Frontal cortex (tissue), 4 donors: ENCODE measurements around the gene CLECL1. TPM values are rescaled to one million over a fixed set of nuclear protein-coding genes. Genes with fewer than 3 reads are reported as not detected.
"Not testable (repeated sequence)": the region's sequence is repeated elsewhere in the genome, so short reads cannot be mapped to it uniquely, and the experiment has no call there.

Experiments used
- DNase-seq, 2 donors: peaks; one replicate each; pipeline ENCODE4 v3.0.0; 2012; ENCODE audit warnings: low spot score in 2 of 2
- FAIRE-seq: peaks from 2 replicates; lab custom pipeline; 2012; peaks lifted over from hg19 to GRCh38; lab: Jason Lieb, UNC
- total RNA-seq: library from RNA; depleted of rRNA; stranded (reverse); fragments of >200 nt; gene quantifications from one replicate; pipeline ENCODE4 v1.2.3, GENCODE V29; 2014
- donor health status: control.
- donor health status: control.
- donor health status: control.

The CLECL1 gene
- total RNA-seq, 1 donor from 2014 or later: not detected

DNA sequence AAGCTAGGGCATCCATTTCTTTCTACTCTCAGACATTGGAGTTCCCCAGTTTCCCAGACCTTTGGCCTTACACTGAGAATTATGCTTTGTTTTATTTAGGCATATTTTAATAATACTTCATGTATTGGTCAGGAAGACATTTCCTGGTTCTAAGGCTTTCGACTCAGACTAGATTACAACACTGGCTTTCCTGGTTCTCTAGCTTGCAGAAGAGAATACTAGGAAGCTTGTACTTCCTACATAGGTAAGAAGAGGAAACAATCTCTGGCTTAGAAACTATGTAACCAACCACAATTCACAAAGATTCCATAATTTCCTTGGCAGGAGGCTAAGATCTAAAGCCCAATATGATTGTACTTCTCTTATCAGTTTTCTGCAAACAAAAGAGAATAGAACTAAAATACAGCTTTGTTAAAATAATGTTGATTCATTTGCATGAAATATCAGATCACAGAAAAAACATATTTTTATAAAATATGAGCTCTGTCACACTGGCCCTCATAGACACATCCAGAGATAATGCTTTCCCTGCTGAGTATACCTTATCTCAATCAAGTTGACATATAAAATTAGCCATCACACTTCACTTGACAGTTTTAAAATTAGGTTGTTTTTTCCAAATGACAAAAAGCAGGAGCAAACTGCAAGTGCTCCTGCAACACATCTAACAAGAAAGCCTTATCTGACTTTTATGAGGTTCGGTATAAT lies 32.8 kb downstream of the CLECL1 start:
- FAIRE-seq (no peak), DNase-seq (no peak)

DNA sequence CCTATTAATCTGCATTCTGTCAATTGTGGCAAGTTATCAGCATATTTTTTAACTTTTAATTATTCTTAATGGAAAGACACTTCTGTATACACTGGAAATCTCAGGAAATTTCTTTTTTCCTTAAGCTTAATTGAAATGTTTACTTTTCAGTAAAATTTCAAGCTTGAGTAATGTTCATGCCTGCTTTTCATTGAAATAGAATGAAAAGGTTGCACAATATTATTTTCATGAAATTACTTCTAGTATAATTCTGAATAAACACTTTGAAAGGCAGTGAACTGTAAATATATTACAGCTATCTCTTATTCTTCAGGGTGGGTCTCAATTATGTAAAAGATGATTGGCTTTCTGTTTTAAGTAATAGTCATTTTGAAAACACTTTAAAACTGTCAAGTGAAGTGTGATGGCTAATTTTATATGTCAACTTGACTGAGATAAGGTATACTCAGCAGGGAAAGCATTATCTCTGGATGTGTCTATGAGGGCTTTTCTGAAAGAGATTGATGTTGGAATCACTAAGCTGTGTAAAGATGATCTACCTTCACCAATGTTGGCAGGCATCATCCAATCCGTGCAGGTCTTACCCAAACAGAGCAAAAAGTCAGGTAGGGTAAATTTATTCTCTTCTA lies 33.5 kb downstream of the CLECL1 start:
- no peak for FAIRE-seq
- no peak for DNase-seq

DNA sequence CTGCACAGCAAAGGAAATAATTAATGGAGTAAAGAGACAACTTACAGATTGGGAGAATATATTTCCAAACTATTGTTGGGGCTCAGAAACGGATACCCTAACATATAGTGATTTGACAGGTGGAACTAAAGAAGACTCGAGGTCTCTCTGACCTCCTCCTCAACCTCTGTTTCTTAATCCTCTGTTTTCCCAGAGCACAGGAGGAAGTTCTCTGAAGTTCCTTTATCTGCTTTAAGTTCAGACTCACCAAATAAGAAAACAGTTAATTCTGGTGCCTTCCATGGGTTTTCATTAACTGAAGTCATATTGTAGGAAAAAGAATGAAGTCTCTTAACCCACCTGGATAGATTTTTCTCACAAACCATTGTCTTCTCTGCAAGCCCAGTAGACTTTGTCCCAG lies 34.2 kb downstream of the CLECL1 start:
- DNase-seq (no peak), FAIRE-seq (no peak)

DNA sequence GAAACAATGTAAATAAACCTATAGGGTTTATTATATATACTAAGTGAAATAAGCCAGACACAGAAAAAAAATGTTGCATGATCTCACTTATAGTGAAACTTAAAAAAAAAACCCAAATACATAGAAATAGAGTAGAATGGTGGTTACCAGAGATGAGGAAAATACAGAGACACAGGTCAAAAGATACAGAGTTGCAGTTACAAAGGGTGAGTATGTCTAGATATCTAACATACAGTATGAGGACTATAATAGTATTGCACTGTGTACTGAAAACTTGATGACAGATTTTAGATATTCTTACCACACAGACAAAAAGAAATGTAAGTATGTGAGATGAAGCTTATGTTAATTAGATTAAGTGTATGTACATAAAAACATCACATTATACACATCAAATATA lies 35.3 kb downstream of the CLECL1 start:
- DNase-seq: no peak
- FAIRE-seq: no peak

DNA sequence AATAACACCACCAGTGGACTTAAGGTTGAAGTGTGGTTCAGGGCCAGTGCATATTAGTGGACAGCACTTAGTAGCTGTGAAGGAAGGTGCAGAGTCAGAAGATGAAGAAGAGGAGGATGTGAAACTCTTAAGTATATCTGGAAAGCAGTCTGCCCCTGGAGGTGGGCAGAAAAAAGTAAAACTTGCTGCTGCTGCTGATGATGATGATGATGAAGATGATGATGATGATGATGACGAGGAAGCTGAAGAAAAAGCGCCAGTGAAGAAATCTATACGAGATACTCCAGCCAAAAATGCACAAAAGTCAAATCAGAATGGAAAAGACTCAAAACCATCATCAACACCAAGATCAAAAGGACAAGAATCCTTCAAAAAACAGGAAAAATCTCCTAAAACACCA lies 37.2 kb downstream of the CLECL1 start:
- not testable (repeated sequence) for DNase-seq, FAIRE-seq

DNA sequence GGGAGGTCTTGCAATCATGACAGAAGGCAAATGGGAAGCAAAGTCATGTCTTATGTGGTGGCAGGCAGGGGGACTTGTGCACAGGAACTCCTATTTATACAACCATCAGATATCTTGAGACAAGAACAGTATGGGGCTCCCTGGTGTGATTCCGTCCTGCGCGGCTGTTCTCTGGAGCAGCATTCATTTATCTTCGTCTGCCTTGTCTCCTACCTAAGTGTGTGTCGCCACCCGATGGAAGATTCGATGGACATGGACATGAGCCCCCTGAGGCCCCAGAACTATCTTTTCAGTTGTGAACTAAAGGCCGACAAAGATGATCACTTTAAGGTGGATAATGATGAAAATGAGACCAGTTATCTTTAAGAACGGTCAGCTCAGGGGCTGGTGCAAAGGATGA lies 37.7 kb downstream of the CLECL1 start:
- not testable (repeated sequence) for DNase-seq, FAIRE-seq

DNA sequence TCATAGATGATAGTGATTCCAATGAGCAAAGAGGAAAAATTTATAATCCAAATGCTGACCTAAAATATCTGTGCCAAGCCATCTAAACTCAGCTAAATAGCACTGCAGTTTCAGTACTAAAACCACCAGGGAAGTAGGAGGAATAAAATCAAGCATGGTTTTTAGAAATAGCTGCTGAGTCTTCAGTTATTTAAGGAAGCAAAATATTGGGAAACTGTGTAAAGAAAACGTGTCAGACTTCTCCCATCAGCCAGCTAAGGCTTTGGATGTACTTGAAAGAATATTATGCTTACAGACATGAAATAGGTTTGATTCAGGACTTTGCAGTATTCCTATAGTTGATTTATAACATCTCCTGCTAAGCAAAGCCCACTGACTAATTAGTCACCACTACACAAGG lies 38.7 kb downstream of the CLECL1 start:
- DNase-seq (no peak), FAIRE-seq (no peak)

DNA sequence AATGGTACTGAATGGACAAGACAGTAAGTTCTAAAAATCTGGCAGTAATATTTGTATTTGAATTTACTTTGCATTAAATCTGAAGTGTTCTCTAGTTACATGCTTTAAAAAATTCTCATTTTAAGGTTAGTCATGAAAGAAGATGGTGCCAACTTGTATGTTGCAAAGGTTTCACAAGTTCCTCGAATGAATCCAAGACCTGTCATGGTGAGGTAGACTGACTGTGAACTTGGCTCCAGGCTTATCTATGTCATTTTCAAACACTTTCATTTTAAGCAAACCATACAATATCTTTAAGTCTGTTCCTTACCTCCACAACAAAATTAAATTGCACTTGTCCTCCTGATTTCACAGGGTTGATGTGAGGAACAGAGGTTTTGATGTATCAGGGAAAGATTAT lies 40.0 kb downstream of the CLECL1 start:
- FAIRE-seq: no peak
- no peak for DNase-seq

DNA sequence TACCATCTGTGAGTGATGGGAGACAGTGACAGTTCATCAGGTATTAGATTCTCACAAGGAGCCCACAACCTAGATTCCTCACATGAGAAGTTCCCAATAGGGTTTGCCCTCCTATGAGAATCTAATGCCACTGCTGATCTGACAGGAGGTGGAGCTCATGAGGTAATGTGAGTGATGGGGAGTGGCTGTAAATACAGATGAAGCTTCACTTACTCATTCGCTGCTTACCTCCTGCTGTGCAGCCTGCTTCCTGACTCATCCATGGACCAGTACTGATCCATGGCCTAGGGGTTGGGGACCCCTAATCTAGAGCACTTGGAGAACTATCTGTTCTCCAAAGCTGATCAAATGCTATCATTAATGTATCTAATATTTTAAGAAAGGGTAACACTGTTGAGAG lies 45.7 kb downstream of the CLECL1 start:
- no peak for DNase-seq
- no peak for FAIRE-seq

DNA sequence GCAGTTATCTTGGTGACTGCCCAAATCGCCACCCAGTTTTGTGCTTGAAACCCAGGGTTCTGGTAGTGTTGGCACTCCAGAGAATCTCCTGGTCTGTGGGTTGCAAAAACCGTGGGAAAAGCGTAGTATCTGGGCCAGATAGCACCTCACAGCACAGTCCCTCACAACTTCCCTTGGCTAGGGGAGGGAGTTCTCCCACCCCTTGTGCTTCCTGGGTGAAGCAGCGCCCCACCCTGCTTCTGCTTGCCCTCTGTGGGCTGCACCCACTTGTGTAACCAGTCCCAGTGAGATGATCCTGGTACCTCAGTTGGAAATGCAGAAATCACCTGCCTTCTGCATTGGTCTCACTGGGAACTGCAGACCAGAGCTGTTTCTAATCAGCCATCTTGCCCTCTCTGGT lies 47.0 kb downstream of the CLECL1 start:
- DNase-seq: no peak
- FAIRE-seq: no peak

DNA sequence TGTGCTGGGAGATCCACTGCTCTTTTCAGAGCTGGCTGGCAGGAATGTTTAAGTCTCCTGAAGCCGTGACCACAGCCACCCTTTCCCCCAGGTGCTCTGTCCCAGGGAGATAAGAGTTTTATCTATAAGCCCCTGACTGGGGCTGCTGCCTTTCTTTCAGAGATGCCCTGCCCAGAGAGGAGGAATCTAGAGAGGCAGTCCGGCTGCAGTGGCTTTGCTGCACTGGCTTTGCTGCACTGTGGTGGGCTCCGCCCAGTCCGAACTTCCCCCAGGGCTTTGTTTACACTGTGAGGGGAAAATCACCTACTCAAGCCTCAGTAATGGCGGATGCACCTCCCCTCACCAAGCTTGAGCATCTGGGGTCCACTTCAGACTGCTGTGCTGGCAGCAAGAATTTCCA lies 47.5 kb downstream of the CLECL1 start:
- not testable (repeated sequence) for DNase-seq, FAIRE-seq

DNA sequence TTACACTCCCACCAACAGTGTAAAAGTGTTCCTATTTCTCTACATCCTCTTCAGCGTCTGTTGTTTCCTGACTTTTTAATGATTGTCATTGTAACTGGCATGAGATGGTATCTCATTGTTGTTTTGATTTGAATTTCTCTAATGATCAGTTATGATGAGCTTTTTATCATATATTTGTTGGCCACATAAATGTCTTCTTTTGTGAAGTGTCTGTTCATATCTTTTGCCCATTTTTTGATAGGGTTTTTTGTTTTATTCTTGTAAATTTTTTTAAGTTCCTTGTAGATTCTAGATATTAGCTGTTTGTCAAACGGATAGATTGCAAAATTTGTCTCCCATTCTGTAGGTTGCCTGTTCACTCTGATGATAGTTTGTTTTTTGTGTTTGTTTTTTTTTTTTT lies 49.9 kb downstream of the CLECL1 start:
- FAIRE-seq: peak; percentile 52
- DNase-seq: not testable (repeated sequence)

DNA sequence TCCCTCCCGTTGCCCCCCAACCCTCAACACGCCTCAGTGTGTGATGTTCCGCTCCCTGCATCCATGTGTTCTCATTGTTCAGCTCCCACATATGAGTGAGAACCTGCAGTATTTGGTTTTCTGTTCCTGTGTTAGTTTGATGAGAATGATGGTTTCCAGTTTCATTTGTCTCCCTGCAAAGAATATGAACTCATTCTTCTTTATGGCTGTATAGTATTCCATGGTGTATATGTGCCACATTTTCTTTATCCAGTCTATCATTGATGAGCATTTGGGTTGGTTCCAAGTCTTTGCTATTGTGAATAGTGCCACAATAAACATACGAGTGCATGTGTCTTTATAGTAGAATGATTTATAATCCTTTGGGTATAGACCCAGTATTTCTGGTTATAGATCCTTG lies 50.4 kb downstream of the CLECL1 start:
- not testable (repeated sequence) for DNase-seq, FAIRE-seq

DNA sequence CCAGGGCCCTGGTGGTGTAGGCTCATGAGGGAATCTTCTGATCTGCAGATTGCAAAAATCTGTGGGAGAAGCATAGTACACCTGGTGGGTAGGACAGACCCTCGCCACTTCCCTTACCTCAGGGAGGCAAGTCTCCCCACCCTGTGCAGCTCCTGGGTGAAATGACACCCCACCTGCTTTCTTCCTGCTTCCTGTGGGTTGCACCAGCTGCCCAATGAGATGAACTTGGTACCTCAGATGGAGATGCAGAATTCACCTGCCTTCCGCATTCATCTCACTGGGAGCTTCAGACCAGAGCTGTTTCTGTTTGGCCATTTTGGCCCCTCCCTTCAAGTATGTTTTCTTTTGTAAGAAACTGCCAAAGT lies 58.7 kb downstream of the CLECL1 start:
- DNase-seq (no peak), FAIRE-seq (no peak)

DNA sequence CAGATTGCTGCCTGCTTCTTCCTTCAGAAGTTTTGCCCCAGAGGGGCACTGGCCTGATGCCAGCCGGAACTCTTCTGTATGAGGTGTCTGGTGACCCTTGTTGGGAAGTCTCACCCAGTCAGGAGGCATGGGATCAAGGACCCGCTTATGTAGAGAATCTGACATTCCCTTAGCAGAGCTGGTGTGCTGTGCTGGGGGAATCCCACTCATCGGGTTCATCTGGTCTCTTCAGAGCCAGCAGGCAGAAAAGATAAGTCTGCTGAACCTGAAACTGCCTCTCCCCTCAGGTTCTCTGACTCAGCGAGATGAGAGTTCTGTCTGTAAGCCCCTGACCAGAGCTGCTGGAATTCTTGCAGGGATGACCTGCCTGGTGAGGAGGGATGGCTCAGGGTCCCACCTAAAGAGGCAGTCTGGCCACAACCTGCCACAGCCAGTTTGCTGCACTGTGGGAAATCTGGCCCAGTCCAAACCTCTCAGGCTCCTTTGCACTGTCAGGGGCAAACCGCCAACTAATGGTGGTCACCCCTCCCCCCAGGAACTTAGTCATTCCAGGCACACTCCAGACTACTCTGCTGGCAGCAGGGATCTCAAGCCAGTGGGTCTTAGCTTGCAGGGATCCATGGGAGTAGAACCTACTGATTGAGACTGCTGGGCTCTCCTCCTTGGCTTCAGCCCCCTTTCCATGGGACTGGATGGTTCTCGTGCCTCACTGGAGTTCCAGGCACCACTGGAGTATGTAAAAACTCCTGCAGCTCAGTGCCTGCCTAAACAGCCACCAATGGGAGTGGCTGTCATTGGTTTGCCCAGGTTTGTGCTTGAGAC lies 59.3 kb downstream of the CLECL1 start:
- DNase-seq (no peak), FAIRE-seq (no peak)

Other genes starting within 250 kb of the CLECL1 start
- gene KLRB1, start 125.2 kb downstream of the CLECL1 start, total RNA-seq: not detected
- 15.5 TPM for gene CLEC2D, start 63.4 kb downstream of the CLECL1 start, total RNA-seq
- gene CD69, start 27.8 kb upstream of the CLECL1 start, total RNA-seq: not detected
- not detected for gene KLRF1, start 94.4 kb upstream of the CLECL1 start, total RNA-seq
- 1.6 TPM for gene CLEC2B, start 136.3 kb upstream of the CLECL1 start, total RNA-seq
- gene KLRF2, start 148.4 kb upstream of the CLECL1 start, total RNA-seq: not detected
- gene CLEC2A, start 199.3 kb upstream of the CLECL1 start, total RNA-seq: not detected
- 0.41 TPM for gene CLEC12A, start 238.3 kb upstream of the CLECL1 start, total RNA-seq